ENCODE measurements around the gene MMP23B.

GRCh38 chr1:1603671-1604373 is 28.2 kb upstream of the MMP23B start:
- TF ChIP-seq REST (IDR thresholded peaks at IDR 0.05; ENCODE audit: low read depth) = no peak
- TF ChIP-seq, protein P1, sequence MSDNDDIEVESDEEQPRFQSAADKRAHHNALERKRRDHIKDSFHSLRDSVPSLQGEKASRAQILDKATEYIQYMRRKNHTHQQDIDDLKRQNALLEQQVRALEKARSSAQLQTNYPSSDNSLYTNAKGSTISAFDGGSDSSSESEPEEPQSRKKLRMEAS (IDR thresholded peaks at IDR 0.05) = no peak
- TF ChIP-seq TEAD4 (IDR thresholded peaks at IDR 0.05) = no peak
- no peak for TF ChIP-seq EGR1 (IDR thresholded peaks at IDR 0.05)
- no peak for TF ChIP-seq EP300 (IDR thresholded peaks at IDR 0.05; ENCODE audit: borderline replicate concordance)
- no peak for TF ChIP-seq TAF1 (IDR thresholded peaks at IDR 0.05; ENCODE audit: low read depth)
- no peak for TF ChIP-seq CREB1 (IDR thresholded peaks at IDR 0.05; ENCODE audit: low read depth)
- no peak for TF ChIP-seq RAD21 (IDR thresholded peaks at IDR 0.05; ENCODE audit: low read depth)

Data from Ishikawa (cell line).